Measurements from ENCODE around the gene TBCK. TPM values are rescaled to one million over a fixed set of nuclear protein-coding genes. Genes with fewer than 3 reads are reported as not detected.

TBCK gene
- total RNA-seq, 1 experiment from 2014 or later: 16.2 TPM

DNA sequence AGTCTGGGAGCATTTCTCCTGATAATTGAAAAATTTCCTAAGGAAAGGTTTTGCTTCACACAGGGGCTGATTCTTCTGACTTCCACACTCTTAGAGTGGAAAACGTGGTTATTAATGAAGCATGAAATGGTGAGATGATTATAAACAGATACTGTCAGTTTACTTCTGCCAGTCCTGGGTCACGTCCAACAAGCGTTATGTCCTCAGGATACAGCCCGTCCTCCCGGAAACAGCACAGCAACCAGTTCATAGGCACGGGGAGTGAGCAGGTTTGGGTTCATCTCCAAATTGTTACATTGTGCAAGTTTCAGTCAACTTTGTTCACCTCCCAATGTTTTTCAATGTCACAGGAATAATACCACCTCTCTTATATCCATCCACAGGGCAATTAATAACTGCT is 321.9 kb downstream of the TBCK start:
- no peak for DNase-seq (ENCODE audit: low spot score)

DNA sequence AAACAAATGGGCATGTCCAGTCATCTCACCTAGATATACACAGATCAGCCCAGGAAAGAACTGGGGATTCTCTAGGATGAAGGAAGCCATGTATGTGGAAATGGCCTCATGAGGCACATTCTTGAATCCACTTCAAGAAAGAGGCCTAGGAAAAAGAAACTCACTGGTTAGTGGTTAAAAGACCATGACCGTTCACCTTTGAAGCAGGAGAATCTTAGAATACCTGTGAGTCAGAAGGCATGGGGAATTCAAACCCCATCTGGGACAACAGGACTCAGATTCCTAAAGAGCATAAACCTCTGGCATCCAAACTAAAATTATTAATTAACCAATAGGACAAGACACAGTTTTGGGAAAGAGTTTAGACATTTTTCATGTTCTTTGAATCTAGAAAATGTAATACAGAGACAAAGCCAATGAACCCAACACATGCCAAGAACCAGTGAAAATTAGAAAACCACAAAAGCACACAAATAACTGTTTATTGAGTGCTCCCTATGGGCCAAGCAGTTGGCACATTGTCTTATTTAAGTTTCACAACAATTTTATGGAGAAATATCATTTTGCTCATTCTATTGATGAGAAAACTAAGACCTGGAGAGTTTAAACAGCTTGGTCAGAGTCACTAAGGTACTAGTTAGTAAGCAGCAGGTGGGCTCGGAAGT is 323.2 kb downstream of the TBCK start:
- no peak for DNase-seq (ENCODE audit: low spot score)

DNA sequence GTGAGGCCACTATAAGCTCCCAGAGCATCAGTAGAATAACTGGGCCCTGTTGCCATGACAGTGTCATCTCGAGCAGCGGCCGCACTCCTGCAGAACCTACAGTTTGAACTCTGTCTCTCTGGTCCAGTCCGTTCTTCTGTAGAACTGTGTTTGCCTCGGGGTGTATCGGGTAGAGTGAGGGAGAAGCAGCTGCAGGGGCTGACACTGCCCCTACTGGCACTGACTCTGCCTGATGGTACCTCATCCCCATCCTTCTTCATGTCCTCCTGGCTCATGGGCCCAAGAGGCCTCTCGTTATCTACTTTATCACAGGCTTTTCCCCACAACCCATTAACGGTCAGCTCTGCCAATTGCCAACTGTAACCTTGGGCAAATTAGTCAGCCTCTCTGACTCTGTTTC is 324.3 kb downstream of the TBCK start:
- no peak for DNase-seq (ENCODE audit: low spot score)

Other genes with a start within 250 kb of the TBCK start
- gene AIMP1, start 341 bp upstream of the TBCK start, total RNA-seq (2014; rRNA removed; shearing (Covaris generic)): 13.0 and 15.5 TPM in 2 replicates
- not detected in 2 replicates for gene GIMD1, start 52.6 kb upstream of the TBCK start, total RNA-seq (2014; rRNA removed; shearing (Covaris generic))